Stimulated activated CD4-positive, alpha-beta T cell treated with anti-CD3 and anti-CD28 coated beads, Interleukin-1b, Interleukin-23, amount 100 ng/mL, for 4 hours (primary cell): ENCODE data around the gene OLFML3.

Source experiments
- DNase-seq, 2 donors: peaks; one replicate each; pipeline ENCODE4 v3.0.0-alpha.2; 2020; ENCODE audit warnings: low read depth in 2 of 2

The OLFML3 gene

GRCh38 chr1:114025609-114026401 is 46.5 kb downstream of the OLFML3 start:
- DNase-seq = no peak

- DNase-seq = no peak
Measured at GRCh38 chr1:114026797-114027196, 47.5 kb downstream of the OLFML3 start.
